GM12875 (cell line): Measurements from ENCODE around the gene DNAJB6.
"Not testable (repeated sequence)": the region's sequence is repeated elsewhere in the genome, so short reads cannot be mapped to it uniquely, and the experiment has no call there.

Experiments used
- H3K4me3 ChIP-seq: one replicate; pipeline ENCODE4 v1.5.1; 2011; ENCODE audit warnings: low read depth, low read length, control low read depth
- TF ChIP-seq, protein P1 (sequence below): IDR thresholded peaks from 2 replicates; pipeline ENCODE4 v1.5.1; 2011; ENCODE audit warnings: low read depth, mild to moderate bottlenecking, control low read depth, inconsistent platforms, low read length, moderate library complexity, borderline replicate concordance; ENCODE audit not compliant: insufficient read depth

DNAJB6 gene

DNA sequence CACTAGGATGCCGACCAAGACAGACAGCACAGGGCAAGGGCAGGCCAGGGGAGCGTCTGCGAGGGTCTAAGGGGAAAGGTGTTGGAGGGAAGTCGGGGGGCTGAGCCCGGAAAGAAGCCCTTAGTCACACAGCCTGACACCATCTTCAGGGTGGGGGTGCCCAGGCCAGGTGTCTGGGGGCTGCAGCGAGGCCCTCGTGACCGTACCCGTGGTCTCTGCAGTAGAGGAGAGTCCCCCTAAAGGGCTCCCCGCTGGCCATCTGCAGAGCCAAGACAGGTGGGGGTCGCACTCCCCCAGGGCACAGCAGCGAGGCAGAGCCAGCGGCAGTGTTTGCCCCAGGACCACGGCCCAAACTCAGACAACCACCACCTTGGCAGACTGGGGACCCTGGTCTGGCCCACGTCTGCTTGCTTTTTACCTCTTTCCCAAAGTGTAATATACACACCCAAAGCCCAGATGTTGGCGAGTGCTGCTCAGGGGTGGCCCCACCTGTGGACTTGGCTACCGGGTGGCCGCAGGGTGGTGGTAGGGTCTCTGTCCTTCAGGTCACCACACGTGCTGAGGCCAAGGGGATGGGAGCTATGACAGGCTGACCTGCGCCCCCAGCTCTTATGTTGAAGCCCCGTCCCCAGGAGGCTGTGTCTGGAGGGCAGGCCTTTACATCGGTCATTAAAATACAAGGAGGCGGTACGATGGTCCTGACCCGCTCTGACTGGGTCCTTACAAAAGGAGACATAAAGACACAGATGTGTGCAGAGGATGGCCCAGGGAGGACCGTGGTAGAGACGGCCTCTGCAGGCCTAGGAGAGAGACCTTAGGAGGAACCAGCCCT lies 107.4 kb downstream of the DNAJB6 start:
- TF ChIP-seq, protein P1, sequence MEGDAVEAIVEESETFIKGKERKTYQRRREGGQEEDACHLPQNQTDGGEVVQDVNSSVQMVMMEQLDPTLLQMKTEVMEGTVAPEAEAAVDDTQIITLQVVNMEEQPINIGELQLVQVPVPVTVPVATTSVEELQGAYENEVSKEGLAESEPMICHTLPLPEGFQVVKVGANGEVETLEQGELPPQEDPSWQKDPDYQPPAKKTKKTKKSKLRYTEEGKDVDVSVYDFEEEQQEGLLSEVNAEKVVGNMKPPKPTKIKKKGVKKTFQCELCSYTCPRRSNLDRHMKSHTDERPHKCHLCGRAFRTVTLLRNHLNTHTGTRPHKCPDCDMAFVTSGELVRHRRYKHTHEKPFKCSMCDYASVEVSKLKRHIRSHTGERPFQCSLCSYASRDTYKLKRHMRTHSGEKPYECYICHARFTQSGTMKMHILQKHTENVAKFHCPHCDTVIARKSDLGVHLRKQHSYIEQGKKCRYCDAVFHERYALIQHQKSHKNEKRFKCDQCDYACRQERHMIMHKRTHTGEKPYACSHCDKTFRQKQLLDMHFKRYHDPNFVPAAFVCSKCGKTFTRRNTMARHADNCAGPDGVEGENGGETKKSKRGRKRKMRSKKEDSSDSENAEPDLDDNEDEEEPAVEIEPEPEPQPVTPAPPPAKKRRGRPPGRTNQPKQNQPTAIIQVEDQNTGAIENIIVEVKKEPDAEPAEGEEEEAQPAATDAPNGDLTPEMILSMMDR = no peak
- no peak overlapping the region for H3K4me3 ChIP-seq

DNA sequence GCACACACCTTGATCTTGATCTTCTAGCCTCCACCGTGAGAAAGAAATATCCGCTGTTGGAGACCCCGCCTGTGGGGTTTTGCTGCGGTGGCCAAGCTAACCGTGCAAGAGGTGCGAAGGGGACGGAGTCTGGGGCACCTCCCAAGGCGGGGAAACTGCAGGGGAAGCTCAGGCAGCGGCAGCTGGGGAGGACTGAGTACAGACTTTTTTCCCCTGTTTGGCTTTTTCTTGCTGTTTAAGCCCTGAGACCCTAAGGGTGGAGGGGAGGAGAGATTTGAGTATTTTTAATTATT lies 108.0 kb downstream of the DNAJB6 start:
- H3K4me3 ChIP-seq = no peak overlapping the region
- TF ChIP-seq, protein P1 = no peak

DNA sequence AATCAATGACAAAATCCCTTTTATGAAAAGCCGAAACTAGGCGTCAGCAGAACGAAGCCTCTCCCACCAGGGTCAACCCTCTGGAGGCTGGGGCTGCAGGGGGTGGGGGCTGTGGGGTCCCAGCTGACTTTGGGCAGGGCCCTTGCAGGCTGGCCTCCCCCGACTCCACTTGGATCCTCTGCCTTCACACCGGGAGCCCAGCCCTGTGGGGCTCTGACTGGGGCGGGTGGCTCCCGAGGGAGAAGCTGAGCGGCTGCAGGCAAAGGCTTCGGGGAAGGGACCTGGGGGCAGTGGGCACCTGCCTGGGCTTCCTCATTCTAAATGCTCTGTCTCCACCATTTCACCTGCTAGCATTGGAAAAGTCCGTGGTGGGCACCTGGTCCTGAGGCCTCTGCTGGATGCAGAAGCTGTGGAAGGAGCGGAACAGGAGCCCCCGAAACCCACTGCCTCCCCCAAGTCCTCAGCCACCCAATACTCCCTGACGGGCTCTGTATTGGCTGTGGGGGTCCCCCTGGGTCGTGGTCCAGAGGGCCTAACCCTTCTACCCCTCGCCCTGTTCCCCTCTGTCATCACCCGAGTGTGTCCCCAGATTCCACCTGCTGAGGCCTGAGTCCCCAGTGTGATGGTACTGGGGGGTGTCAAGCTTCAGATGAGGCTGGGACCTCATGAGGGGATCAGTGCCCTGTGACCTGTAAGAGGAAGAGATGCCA lies 108.6 kb downstream of the DNAJB6 start:
- no peak overlapping the region for H3K4me3 ChIP-seq
- TF ChIP-seq, protein P1 = no peak

DNA sequence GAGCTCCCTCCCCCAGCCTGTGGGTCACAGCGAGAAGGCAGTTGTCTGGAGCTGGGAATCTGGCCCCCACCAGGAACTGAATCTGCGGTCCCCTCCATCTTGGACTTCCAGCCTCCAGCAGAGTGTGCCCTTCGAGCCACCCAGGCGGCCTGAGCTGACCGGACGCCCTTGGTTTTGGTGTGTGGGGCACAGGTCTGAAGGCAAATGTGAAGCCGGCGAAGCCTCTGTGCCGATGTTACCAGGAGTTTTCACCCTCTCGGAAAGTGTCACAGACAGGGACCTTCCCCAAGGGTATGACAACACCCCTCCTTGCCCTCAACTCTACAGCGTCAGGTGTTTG lies 109.1 kb downstream of the DNAJB6 start:
- H3K4me3 ChIP-seq = no peak overlapping the region
- TF ChIP-seq, protein P1 = no peak

DNA sequence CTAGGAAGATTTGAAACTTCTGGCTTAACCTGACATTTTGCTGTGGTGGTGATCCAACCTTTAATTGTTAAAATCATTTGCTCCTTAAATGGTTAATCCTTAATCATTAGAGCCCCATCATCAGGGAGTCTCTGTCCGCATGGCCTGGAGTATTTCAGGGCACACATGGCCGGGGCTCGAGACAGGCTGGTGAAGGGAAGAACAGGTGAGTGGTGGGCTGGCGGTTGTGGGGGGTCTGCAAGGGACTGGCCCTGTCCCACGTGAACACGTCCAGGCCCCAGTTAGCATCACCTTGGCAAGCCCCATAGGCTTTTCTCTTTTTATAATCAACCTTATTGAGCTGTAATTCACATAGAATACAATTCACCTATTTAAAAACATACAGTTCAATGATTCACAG lies 109.5 kb downstream of the DNAJB6 start:
- no peak overlapping the region for H3K4me3 ChIP-seq
- TF ChIP-seq, protein P1 = no peak

DNA sequence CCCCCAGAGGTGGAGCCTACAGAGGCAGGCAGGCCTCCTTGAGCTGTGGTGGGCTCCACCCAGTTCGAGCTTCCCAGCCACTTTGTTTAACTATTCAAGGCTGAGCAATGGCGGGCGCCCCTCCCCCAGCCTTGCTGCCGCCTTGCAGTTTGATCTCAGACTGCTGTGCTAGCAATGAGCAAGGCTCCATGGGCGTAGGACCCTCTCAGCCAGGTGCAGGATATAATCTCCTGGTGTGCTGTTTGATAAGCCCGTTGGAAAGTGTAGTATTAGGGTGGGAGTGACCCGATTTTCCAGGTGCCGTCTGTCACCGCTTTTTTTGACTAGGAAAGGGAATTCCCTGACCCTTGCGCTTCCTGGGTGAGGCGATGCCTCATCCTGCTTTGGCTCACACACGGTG lies 117.2 kb downstream of the DNAJB6 start:
- not testable (repeated sequence) for H3K4me3 ChIP-seq

DNA sequence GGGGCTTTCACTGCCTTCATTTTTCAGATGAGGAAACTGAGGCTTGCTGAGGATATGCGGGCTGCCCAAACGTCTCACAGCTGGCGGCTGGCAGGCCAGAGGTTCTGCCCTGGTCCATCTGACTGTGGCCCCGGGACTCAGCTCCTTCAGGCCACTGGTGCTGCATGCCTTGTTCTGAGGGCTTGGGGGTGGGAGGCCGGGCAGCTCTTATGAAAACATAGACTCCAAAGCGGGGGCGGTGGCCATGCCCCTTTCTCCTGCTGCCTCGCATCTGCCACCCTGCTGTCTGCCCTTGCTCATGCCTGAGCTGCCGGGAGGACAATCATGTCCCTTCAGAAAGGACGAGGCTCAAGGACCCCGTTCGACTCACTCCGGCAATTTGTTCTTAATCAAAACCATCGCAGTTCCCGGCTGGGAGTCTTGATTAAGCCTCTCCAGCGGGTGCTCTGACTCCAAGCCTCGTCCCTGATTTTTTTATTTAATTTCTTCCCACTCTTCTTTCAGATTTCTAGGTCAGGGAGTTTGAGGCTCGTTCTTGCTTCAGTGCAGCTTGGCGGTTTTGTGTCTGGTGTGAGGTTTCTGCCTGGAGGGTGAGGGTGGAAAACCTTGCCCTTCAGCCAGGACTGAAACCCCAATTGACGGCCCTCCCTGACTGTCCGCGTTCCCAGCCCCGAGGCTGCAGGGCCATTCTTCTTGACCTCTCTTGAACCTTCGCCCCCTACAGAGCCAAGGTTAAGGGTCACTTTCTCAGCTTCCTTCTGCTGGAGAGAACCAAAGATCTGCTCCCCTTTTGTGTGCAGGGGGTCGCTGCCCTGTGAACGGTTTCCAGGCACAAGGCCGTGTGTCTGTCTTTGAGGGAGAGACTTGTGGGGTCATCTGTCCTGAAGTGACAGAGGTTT lies 120.8 kb downstream of the DNAJB6 start:
- TF ChIP-seq, protein P1 = no peak
- H3K4me3 ChIP-seq = no peak overlapping the region
